NCI-H226 (cell line): ENCODE results near the gene RNGTT.
"Not testable (repeated sequence)": the region's sequence is repeated elsewhere in the genome, so short reads cannot be mapped to it uniquely, and the experiment has no call there.

Experiments
- DNase-seq: peaks from one replicate; pipeline ENCODE4 v3.0.0-alpha.2; 2015

RNGTT gene

DNA sequence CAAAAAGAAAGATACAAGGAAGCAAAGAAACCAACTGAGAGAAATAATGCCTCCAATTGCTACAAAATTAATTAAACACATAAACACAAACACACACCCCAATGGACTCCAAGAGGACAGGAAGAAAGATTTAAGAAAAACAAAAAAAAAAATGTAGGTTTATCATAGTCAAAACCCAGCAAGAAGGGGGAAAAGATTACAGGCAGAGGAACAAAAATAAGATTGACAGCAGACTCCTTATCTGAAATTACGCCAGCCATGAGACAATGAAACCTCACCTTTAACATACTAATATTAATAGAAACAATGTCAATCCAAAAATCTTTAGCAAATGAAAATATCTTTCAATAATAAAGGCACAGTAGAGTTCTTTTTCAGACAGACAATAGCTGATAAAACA, 155.8 kb downstream of the RNGTT start:
- DNase-seq: no peak

DNA sequence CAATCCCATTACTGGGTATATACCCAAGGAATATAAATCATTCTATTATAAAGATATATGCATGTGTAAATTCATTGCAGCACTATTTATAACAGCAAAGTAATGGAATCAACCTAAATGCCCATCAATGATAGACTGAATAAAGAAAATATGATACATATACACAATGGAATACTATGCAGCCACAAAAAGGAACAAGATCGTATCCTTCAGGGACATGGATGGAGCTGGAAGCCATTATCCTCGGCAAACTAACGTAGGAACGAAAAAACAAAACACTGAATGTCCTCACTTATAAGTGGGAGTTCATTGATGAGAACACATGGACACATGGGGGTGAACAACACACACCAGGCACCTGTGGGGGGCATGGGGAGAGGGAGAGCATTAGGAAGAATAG, 156.7 kb downstream of the RNGTT start:
- no peak for DNase-seq

DNA sequence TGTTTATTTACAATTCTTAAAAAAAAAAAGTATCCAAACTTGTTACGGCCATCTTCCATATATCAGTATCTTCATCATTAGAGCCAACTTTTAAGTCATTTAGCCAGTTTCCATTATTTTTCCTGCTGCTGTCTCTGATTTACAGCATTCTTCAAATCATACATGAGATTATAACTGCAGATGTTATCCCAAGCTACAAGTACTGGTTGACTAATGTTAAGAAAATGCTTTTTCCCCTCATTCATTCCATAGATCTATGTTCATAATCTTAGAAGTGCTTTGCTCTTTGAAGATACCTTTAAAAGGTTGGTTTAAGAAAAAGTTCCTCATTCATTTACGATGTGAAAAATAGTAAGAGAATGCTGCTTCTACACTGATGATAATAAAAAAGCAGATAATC, 158.7 kb downstream of the RNGTT start:
- DNase-seq: no peak

GRCh38 chr6:88785478-88785877, 177.9 kb downstream of the RNGTT start:
- DNase-seq: no peak

DNA sequence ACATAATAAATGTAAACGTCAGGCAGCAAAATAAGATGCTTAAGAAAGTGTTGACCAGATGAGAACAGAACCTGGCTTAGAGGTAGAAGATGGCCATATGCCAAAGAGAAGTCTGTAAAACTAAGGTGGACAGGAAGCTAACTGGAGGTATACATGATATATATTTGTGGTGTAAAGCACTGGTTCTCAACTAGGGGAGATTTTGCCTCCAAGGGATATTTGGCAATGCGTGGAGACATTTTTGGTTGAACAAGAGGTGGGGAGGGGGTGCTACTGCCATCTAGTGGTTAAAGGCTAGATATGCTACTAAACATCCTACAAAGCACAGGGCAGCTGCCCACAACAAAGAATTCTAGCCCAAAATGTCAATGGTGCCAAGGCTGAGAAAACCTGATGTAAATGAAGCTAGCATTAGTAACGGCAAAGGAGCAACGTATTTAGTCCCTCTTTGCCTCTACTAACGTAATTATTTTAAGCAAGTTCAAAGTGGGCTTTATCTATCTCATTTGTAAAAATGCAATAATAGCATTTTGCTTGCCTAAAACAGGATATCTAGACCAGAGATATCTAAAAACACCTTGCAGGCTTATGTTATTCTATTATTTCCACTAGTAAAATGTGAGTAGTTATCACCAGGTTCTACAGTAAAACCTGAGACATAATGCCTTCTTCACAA, 182.6 kb downstream of the RNGTT start:
- peak; percentile 64 for DNase-seq

GRCh38 chr6:88775866-88776571, 187.4 kb downstream of the RNGTT start:
- no peak for DNase-seq

GRCh38 chr6:88768114-88768513, 195.3 kb downstream of the RNGTT start:
- not testable (repeated sequence) for DNase-seq

- no peak for DNase-seq
Observed at GRCh38 chr6:88764081-88764480, 199.3 kb downstream of the RNGTT start.

DNA sequence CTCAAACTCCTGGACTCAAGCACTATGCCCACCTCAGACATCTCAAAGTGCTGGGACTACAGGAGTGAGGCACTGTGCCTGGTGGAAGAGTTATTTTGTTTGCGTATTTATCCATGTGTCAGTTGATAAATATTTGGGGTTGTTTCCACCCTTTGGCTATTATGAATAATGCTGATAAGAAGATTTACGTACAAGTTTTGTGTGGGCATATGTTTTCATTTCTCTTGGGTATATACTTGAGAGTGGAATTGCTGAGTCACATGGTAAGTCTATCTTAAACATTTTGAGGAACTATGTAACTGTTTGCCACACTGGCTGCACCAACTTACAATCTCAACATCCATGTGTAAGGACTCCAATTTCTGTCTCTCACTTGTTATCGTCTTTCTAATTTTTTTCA, 200.3 kb downstream of the RNGTT start:
- peak; percentile 79 for DNase-seq

DNA sequence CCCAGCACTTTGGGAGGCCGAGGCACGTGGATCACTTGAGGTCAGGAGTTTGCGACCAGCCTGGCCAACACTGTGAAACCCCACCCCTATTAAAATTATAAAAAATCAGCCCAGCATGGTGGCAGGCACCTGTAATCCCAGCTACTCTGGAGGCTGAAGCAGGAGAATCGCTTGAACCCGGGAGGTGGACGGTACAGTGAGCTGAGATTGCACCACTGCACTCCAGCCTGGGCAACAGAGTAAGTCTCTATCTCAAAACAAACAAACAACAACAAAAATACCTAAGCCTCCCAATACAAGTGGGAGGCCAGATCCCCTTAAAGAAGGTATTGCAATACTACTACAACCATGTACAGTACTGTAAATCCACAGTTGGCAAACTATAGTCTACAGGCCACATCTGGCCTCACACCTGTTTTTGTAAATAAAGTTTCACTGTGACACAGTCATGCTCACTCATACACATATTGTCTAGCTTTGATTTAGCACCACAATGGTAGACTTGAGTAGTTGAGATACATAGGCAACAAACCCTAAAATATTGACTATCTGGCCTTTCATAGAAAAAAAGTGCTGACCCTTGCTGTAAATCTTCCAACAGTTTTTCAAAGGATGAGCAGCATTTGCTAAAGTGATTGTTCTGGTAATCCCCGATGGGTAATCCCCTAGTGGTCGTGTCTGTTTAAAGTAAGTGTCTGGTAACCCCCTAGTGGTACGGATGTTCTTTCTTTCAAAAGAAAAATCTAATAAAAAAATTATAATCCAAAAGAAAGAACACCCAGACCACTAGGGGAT, 202.0 kb downstream of the RNGTT start:
- DNase-seq: no peak

- peak; percentile 14 for DNase-seq
Observed at GRCh38 chr6:88760091-88760490, 203.3 kb downstream of the RNGTT start.

DNA sequence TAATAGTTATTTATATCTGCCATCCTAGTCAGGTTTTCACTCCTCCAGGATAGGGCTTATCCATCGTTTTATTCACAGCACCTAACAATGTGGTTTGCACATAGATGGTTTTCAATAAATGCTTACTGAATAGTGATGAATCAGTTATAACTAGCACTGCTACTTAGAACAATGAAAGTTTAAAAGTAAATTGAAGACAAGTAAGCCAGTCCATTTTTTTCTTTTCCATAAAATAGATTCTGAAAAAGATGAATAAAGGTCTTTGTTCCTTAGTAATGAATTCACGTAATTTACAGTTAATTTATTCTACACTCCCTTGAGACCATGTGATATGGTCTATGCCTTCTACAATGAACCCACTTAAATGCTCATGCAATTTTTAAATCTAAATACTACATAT, 212.5 kb downstream of the RNGTT start:
- DNase-seq: no peak

DNA sequence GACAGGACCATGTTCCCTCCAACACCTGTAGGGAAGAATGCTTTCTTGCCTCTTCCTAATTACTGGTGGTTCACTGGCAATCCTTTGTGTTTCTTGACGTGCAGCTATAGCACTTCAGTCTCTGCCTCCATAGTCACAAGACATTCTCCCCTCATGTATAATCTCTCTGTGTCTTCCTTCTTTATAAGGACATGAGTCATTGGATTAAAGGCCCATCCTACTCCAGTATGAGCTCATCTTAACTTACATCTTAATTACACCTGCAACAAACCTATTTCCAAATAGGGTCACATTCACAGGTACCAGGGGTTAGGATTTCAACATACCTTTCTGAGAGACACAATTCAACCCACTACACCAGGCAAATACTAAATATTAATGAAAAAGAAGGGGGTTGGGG, 213.6 kb downstream of the RNGTT start:
- no peak for DNase-seq

DNA sequence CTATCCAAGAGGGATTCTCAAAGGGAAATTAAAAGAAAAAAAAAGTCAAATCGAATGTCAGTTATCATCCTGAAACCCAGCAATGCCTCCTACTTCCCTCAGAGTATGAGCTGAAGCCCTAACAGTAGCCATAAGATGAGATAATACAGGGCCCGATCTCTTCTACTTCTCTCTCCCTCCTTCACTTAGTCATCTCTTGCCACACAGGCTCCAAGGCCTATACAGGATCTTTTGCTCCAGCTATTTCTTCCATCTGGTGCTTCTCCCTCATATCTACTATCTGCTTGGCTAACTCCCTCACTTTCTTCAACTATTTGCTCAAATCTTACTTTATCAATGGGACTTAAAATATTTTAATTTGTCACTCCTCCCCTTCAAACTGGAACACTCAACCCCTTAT, 215.3 kb downstream of the RNGTT start:
- peak; percentile 58 for DNase-seq

GRCh38 chr6:88741939-88742338, 221.5 kb downstream of the RNGTT start:
- no peak for DNase-seq

GRCh38 chr6:88741071-88741470, 222.3 kb downstream of the RNGTT start:
- no peak for DNase-seq

GRCh38 chr6:88734544-88734943, 228.9 kb downstream of the RNGTT start:
- DNase-seq: no peak

GRCh38 chr6:88730611-88731011, 232.8 kb downstream of the RNGTT start:
- peak; percentile 17 for DNase-seq

GRCh38 chr6:88728756-88729155, 234.7 kb downstream of the RNGTT start:
- DNase-seq: no peak

- not testable (repeated sequence) for DNase-seq
Observed at GRCh38 chr6:88726409-88726808, 237.0 kb downstream of the RNGTT start.

GRCh38 chr6:88725111-88725975, 238.1 kb downstream of the RNGTT start:
- DNase-seq: peak; percentile 62

DNA sequence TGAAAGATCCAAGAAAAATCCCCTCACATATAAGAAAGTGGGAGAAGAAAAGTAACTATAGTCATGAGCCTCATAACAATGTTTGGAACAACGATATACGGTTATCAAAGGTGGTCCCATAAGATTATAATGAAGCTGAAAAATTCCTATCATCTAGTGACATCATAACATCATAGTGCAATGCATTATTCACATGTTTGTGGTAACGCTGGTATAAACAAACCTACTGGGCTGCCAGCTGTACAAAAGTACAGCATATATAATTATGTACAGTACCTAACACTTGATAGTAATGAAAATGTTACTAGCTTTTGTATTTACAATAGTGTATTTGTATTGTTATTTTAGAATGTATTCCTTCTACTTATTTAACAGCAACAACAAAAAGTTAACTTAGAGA, 240.7 kb downstream of the RNGTT start:
- no peak for DNase-seq

GRCh38 chr6:88716399-88716798, 247.0 kb downstream of the RNGTT start:
- DNase-seq: not testable (repeated sequence)
